GM18526 (cell line): ENCODE results near the gene TSEN2.

Experiments
- POLR2A ChIP-seq: IDR thresholded peaks from 3 replicates; pipeline ENCODE4 v1.6.1; 2011; ENCODE audit not compliant: insufficient read length; ENCODE audit errors: extremely low read depth

TSEN2 gene

DNA sequence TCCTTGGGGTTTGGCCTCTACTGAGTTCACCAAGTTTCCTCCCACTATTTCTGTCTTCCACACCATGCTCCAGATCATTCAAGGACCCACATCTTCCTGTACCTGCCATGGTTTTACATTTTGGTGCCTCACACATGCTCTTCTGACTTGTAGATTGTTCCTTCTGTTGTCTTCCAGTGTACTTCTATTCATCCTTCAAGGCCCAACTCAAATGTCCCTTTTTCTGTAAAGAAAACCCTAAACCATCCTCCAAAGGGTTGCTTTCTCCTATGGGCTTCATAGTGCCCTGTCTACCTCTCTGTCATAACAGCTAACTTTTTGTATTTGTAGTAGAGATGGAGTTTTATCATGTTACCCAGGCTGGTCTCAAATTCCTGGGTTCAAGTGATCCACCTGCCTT lies 20.1 kb upstream of the TSEN2 start:
- TF ChIP-seq POLR2A: no peak

GRCh38 chr3:12465151-12465835 lies 19.0 kb upstream of the TSEN2 start:
- TF ChIP-seq POLR2A: no peak

GRCh38 chr3:12465836-12466225 lies 18.4 kb upstream of the TSEN2 start:
- no peak for TF ChIP-seq POLR2A

GRCh38 chr3:12467746-12468145 lies 16.5 kb upstream of the TSEN2 start:
- TF ChIP-seq POLR2A: no peak

- TF ChIP-seq POLR2A: no peak
Observed at GRCh38 chr3:12468276-12468675, 16.0 kb upstream of the TSEN2 start.

DNA sequence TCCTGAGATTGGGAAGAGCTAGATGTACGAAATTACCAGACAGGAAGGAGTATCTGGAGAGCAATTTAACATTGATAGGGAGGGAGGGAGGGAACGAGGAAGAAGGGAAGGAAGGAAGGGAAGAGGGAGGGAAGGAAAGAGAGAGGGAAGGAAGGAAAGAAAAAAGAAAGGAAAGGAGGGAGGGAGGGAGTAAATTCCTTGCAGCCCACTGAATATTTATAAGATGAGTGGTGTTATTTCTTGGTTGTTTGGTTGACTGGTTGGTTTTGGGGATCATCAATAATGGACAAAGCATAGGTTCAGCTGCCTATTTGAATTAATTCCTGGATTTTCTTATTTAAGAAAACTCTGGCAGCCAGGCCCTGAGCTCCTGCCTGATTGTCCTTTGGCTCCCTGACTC lies 15.5 kb upstream of the TSEN2 start:
- TF ChIP-seq POLR2A: no peak

GRCh38 chr3:12470111-12470510 lies 14.2 kb upstream of the TSEN2 start:
- TF ChIP-seq POLR2A: no peak

DNA sequence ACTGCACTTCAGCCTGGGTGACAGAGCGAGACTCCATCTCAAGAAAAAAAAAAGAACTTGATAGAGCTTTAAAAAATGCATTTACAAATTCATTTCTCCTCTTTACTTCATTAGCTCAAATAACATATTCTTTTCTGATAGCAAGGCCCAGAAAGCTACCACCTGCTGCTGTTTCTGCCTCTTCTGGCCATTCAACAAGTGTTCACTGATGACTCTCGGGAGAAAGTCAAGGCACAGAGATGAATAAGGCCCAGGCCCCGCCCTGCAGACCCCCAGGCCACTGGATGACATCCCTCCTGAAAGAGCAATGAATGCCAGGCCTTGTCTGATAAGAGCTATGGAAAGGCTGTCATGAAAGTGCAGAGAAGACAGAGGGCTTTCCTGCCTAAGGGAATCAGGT lies 13.6 kb upstream of the TSEN2 start:
- TF ChIP-seq POLR2A: no peak

- no peak for TF ChIP-seq POLR2A
Observed at GRCh38 chr3:12471241-12471640, 13.0 kb upstream of the TSEN2 start.

- no peak for TF ChIP-seq POLR2A
Observed at GRCh38 chr3:12472000-12472610, 12.2 kb upstream of the TSEN2 start.

- TF ChIP-seq POLR2A: no peak
Observed at GRCh38 chr3:12472796-12473195, 11.5 kb upstream of the TSEN2 start.

GRCh38 chr3:12473511-12473910 lies 10.8 kb upstream of the TSEN2 start:
- TF ChIP-seq POLR2A: no peak

GRCh38 chr3:12476238-12476897 lies 7.9 kb upstream of the TSEN2 start:
- no peak for TF ChIP-seq POLR2A

DNA sequence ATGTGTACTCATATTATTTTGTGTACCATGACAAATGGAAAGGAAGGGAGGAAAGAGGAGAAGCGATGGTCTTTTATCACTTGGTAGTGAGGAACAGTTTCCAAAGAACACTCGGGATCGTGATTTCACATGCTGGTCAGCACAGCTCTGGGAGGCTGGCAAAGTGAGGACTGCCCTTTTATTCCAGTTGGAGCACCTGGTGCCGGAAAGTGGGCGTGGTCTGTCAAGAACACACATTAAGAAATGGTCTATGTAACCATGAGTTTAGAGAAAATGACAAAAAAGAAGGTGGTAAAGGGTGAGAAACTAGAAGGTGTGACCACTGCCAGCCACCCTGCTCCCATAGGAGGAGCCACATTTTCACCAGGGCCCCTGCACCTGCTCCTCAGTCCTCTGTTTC lies 7.0 kb upstream of the TSEN2 start:
- TF ChIP-seq POLR2A: no peak

- TF ChIP-seq POLR2A: no peak
Observed at GRCh38 chr3:12478326-12478725, 6.0 kb upstream of the TSEN2 start.

DNA sequence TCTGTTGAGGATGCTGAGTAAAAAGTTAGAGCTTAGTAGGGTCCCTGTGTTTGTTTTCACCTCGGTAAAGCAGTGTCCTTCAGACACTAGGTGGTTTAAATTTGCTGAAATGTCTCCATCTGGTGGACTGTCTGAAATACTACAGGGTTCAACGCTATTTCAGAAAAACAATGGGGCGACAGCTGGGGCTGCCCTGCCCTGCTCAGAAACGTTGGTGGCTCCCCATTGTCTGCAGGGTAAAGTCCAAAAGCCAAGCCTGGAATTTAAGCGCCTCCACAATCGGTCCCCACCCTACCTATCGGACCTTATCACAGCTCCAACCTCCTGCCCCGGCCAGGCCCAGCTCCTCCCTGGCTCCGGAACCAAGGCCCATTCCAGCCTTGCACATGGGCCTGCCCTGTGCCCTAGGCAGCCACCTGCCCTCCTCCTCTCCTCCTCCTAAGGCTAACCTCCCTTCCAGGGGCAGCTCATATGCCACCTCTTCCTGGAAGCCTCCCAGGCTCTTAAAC lies 4.3 kb upstream of the TSEN2 start:
- TF ChIP-seq POLR2A: no peak
